WTC11 (cell line): ENCODE data around the gene SMAD2. TPM values are rescaled to one million over a fixed set of nuclear protein-coding genes. Genes with fewer than 3 reads are reported as not detected.
"Not testable (repeated sequence)": the region's sequence is repeated elsewhere in the genome, so short reads cannot be mapped to it uniquely, and the experiment has no call there.

Experiments used
- ATAC-seq: fragments of 200-7000 bp; cut with Tn5 transposase; 2 replicates; pipeline ENCODE4 v1.10.0; 2021; ENCODE audit warnings: mild to moderate bottlenecking, moderate library complexity
- CTCF ChIA-PET: fragments of 300-600 bp; sonication (Branson Sonifier 250); formaldehyde crosslinking; loops from one replicate; lab custom pipeline; 2021; ENCODE audit warnings: antibody characterized with exemption; lab: Charles Lee
- POLR2A ChIA-PET: fragments of 350-600 bp; sonication (Branson Sonifier 250); formaldehyde crosslinking; loops from one replicate; lab custom pipeline; 2021; ENCODE audit warnings: antibody characterized with exemption; lab: Charles Lee
- DNase-seq: peaks from one replicate; pipeline ENCODE4 v3.0.0; 2021; ENCODE audit warnings: low spot score
- H3K27ac Mint-ChIP-seq: 2 replicates; pipeline ENCODE4 v1.8.0; 2021; ENCODE audit warnings: mixed read lengths
- H3K27me3 Mint-ChIP-seq: 2 replicates; pipeline ENCODE4 v1.8.0; 2021; ENCODE audit warnings: low read depth, mild to moderate bottlenecking, moderate library complexity, mixed read lengths
- H3K36me3 Mint-ChIP-seq: 2 replicates; pipeline ENCODE4 v1.8.0; 2021; ENCODE audit warnings: mixed read lengths
- H3K4me1 Mint-ChIP-seq: 2 replicates; pipeline ENCODE4 v1.8.0; 2022; ENCODE audit warnings: mixed read lengths
- H3K4me3 Mint-ChIP-seq: 2 replicates; pipeline ENCODE4 v1.8.0; 2021; ENCODE audit warnings: mild to moderate bottlenecking, moderate library complexity, mixed read lengths
- H3K9me3 Mint-ChIP-seq: 2 replicates; pipeline ENCODE4 v1.8.0; 2021; ENCODE audit warnings: mixed read lengths
- ARID4B ChIP-seq: sonication (generic); formaldehyde crosslinking; IDR thresholded peaks from 2 replicates; pipeline ENCODE4 v1.8.0; 2023; ENCODE audit warnings: missing genetic modification reagents, mild to moderate bottlenecking, borderline replicate concordance
- GRHL2 ChIP-seq: fragments of 250-450 bp; sonication (Bioruptor Pico); IDR thresholded peaks from 2 replicates; pipeline ENCODE4 v1.8.0; 2022; ENCODE audit warnings: mild to moderate bottlenecking, moderate library complexity; ENCODE audit not compliant: insufficient replicate concordance, severe bottlenecking
- ZNF121 ChIP-seq: sonication (generic); formaldehyde crosslinking; IDR thresholded peaks from 2 replicates; pipeline ENCODE4 v1.8.0; 2023; ENCODE audit warnings: missing genetic modification reagents
- total RNA-seq: library from RNA; stranded (reverse); gene quantifications from 3 replicates; pipeline ENCODE4 v1.2.3, GENCODE V29; 2021
- TF ChIP-seq, protein P1 (sequence below): sonication (generic); formaldehyde crosslinking; IDR thresholded peaks from 2 replicates; pipeline ENCODE4 v1.8.1; 2022; ENCODE audit warnings: missing genetic modification reagents, borderline replicate concordance

The SMAD2 gene
- total RNA-seq, 1 experiment from 2014 or later: 104 TPM

GRCh38 chr18:47767699-47768098 lies 162.8 kb downstream of the SMAD2 start:
- Mint-ChIP-seq H3K4me3 (no peak overlapping the region), H3K36me3 (no peaks in the 10 kb centered on the region), H3K4me1 (peaks cover 17% of the 10 kb centered on the region), H3K27ac (no peak overlapping the region), H3K27me3 (no peaks in the 10 kb centered on the region; the same call in 1 of the 2 replicates), H3K9me3 (peaks cover 16% of the 10 kb centered on the region)
- ATAC-seq (peak; percentile 29), DNase-seq (no peak)
- ChIA-PET CTCF (interaction anchor here (0.7 kb wide), 1 partner anchor 12 kb away, joined by 3 read pairs; no protein-coding TSS in a partner anchor), POLR2A (no interaction called here)
- TF ChIP-seq ARID4B (CRISPR knock-in tag): no peak
- no peak for TF ChIP-seq ZNF121
- no peak for TF ChIP-seq GRHL2 (CRISPR knock-in tag)

- not testable (repeated sequence) for H3K4me3 Mint-ChIP-seq, DNase-seq
- CTCF ChIA-PET: interaction anchor here (0.7 kb wide), 1 partner anchor 51 kb away, joined by 4 read pairs; no protein-coding TSS in a partner anchor
These were observed 163.3 kb downstream of the SMAD2 start for GRCh38 chr18:47767198-47767597.

More at GRCh38 chr18:47767198-47767597, 163.3 kb downstream of the SMAD2 start:
- not testable (repeated sequence) for ATAC-seq
- TF ChIP-seq, protein P1, sequence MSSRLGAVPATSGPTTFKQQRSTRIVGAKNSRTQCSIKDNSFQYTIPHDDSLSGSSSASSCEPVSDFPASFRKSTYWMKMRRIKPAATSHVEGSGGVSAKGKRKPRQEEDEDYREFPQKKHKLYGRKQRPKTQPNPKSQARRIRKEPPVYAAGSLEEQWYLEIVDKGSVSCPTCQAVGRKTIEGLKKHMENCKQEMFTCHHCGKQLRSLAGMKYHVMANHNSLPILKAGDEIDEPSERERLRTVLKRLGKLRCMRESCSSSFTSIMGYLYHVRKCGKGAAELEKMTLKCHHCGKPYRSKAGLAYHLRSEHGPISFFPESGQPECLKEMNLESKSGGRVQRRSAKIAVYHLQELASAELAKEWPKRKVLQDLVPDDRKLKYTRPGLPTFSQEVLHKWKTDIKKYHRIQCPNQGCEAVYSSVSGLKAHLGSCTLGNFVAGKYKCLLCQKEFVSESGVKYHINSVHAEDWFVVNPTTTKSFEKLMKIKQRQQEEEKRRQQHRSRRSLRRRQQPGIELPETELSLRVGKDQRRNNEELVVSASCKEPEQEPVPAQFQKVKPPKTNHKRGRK: 0 out of 2 replicates have a peak, but pooled peaks have one; percentile 50
- TF ChIP-seq, all 79 proteins: peak for 1; not testable (repeated sequence) for 78
- H3K36me3 Mint-ChIP-seq, POLR2A ChIA-PET, H3K27ac Mint-ChIP-seq, H3K27me3 Mint-ChIP-seq: not testable (repeated sequence)
- peaks cover 16% of the 10 kb centered on the region for H3K9me3 Mint-ChIP-seq
- H3K4me1 Mint-ChIP-seq: peaks cover 17% of the 10 kb centered on the region
